SK-N-SH treated with all-trans-retinoic acid at 6 μM for 48 hours (cell line): Measurements from ENCODE around the gene FGF18.
"Not testable (repeated sequence)": the region's sequence is repeated elsewhere in the genome, so short reads cannot be mapped to it uniquely, and the experiment has no call there.

Experiments
- ATAC-seq: fragments of 200-7000 bp; cut with Tn5 transposase; 3 replicates; pipeline ENCODE4 v1.9.1; 2020; ENCODE audit warnings: mild to moderate bottlenecking, moderate library complexity
- BACH2 ChIP-seq: fragments of 250-450 bp; sonication (Bioruptor Pico); IDR thresholded peaks from 2 replicates; pipeline ENCODE4 v1.9.0; 2021; ENCODE audit warnings: mild to moderate bottlenecking, borderline replicate concordance
- CSDC2 ChIP-seq: fragments of 250-450 bp; sonication (Bioruptor Pico); IDR thresholded peaks from 2 replicates; pipeline ENCODE4 v1.5.0; 2020; ENCODE audit warnings: mild to moderate bottlenecking, moderate library complexity
- ESRRG ChIP-seq: fragments of 250-450 bp; sonication (Bioruptor Pico); IDR thresholded peaks from 2 replicates; pipeline ENCODE4 v1.6.1; 2021; ENCODE audit warnings: mild to moderate bottlenecking
- GLIS3 ChIP-seq: fragments of 250-450 bp; sonication (Bioruptor Pico); IDR thresholded peaks from 2 replicates; pipeline ENCODE4 v1.5.0; 2020; ENCODE audit warnings: mild to moderate bottlenecking, moderate library complexity
- ISL1 ChIP-seq: fragments of 250-450 bp; sonication (Bioruptor Pico); IDR thresholded peaks from 2 replicates; pipeline ENCODE4 v2.1.2; 2022; ENCODE audit warnings: mild to moderate bottlenecking, moderate library complexity
- OSR1 ChIP-seq: fragments of 250-450 bp; sonication (Bioruptor Pico); IDR thresholded peaks from 2 replicates; pipeline ENCODE4 v1.8.0; 2022; ENCODE audit warnings: moderate library complexity, mild to moderate bottlenecking, inconsistent platforms
- PPARA ChIP-seq: fragments of 250-450 bp; sonication (Bioruptor Pico); IDR thresholded peaks from 2 replicates; pipeline ENCODE4 v1.5.0; 2020; ENCODE audit warnings: mild to moderate bottlenecking, borderline replicate concordance
- RARB ChIP-seq: fragments of 250-450 bp; sonication (Bioruptor Pico); IDR thresholded peaks from 2 replicates; pipeline ENCODE4 v1.8.0; 2021; ENCODE audit warnings: mild to moderate bottlenecking, moderate library complexity
- SNAI2 ChIP-seq: fragments of 250-450 bp; sonication (Bioruptor Pico); IDR thresholded peaks from 2 replicates; pipeline ENCODE4 v1.5.0; 2020; ENCODE audit warnings: mild to moderate bottlenecking, moderate library complexity
- TCF4 ChIP-seq: fragments of 250-450 bp; sonication (Bioruptor Pico); IDR thresholded peaks from 2 replicates; pipeline ENCODE4 v1.8.0; 2021; ENCODE audit warnings: mild to moderate bottlenecking, moderate library complexity, borderline replicate concordance
- TOX ChIP-seq: fragments of 250-450 bp; sonication (Bioruptor Pico); IDR thresholded peaks from 2 replicates; pipeline ENCODE4 v1.8.0; 2021; ENCODE audit warnings: mild to moderate bottlenecking, moderate library complexity, borderline replicate concordance
- ZC3H10 ChIP-seq: fragments of 250-450 bp; sonication (Bioruptor Pico); IDR thresholded peaks from 2 replicates; pipeline ENCODE4 v1.5.1; 2021; ENCODE audit warnings: mild to moderate bottlenecking, moderate library complexity
- ZFP30 ChIP-seq: fragments of 450-650 bp; formaldehyde crosslinking; IDR thresholded peaks from 2 replicates; pipeline ENCODE4 v1.5.0; 2022; ENCODE audit warnings: mild to moderate bottlenecking, moderate library complexity
- ZNF565 ChIP-seq: fragments of 450-650 bp; formaldehyde crosslinking; conservative IDR thresholded peaks from 2 replicates; pipeline ENCODE4 v1.5.0; 2020; ENCODE audit warnings: low read depth, mild to moderate bottlenecking, moderate library complexity
- ZNF70 ChIP-seq: fragments of 450-650 bp; formaldehyde crosslinking; IDR thresholded peaks from 2 replicates; pipeline ENCODE4 v1.5.0; 2020; ENCODE audit warnings: mild to moderate bottlenecking, moderate library complexity
- ZNF8 ChIP-seq: fragments of 450-650 bp; formaldehyde crosslinking; IDR thresholded peaks from 2 replicates; pipeline ENCODE4 v1.5.0; 2020; ENCODE audit warnings: mild to moderate bottlenecking, moderate library complexity
- TF ChIP-seq, protein P1 (sequence below): fragments of 250-450 bp; sonication (Bioruptor Pico); IDR thresholded peaks from 2 replicates; pipeline ENCODE4 v1.8.0; 2021; ENCODE audit warnings: low read depth, mild to moderate bottlenecking, moderate library complexity, borderline replicate concordance
- TF ChIP-seq, protein P2 (sequence below): fragments of 250-450 bp; sonication (Bioruptor Pico); IDR thresholded peaks from 2 replicates; pipeline ENCODE4 v1.8.0; 2020; ENCODE audit warnings: mild to moderate bottlenecking, moderate library complexity, borderline replicate concordance
- TF ChIP-seq, protein P3 (sequence below): fragments of 250-450 bp; sonication (Bioruptor Pico); IDR thresholded peaks from 2 replicates; pipeline ENCODE4 v1.5.1; 2021; ENCODE audit warnings: mild to moderate bottlenecking, moderate library complexity
- TF ChIP-seq, protein P4 (sequence below): fragments of 250-450 bp; sonication (Bioruptor Pico); IDR thresholded peaks from 2 replicates; pipeline ENCODE4 v1.5.0; 2020; ENCODE audit warnings: mild to moderate bottlenecking, moderate library complexity
- TF ChIP-seq, protein P5 (sequence below): fragments of 250-450 bp; sonication (Bioruptor Pico); IDR thresholded peaks from 2 replicates; pipeline ENCODE4 v1.5.1; 2020; ENCODE audit warnings: low read depth, mild to moderate bottlenecking, moderate library complexity

FGF18 gene

DNA sequence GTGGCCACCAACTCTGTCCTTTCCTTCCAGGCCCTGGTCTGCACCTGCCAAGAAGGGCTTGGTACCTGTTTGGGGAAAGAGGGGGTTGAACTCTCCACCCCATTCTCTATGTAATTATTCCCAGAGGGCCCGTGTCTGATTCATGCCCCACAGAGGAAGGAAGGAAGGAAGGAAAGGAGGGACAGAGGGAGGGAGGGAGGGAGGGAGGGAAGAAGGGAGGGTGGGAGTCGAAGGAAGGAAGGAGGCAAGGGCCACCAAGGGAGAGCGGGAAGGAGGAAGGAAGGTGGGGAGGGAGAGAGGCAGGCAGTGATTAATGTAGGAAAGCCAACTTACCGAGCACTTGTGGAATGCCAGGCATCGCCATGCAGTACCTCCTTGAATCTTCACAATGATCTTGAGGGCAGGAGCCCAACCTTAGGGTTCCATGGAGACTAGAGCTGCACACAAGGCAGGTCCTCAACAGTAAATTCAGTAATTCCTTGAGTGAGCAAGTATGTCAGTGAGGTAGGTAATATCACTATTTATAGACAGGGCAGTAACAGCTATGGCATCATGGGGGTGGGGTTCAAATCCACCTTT, 75.8 kb downstream of the FGF18 start:
- no peak for TF ChIP-seq TCF4 (CRISPR knock-in tag)
- TF ChIP-seq ISL1 (CRISPR knock-in tag): no peak
- no peak for TF ChIP-seq PPARA (CRISPR knock-in tag)
- TF ChIP-seq ZC3H10 (CRISPR knock-in tag): no peak
- no peak for TF ChIP-seq TOX
- no peak for TF ChIP-seq CSDC2 (CRISPR knock-in tag)
- TF ChIP-seq, protein P1, sequence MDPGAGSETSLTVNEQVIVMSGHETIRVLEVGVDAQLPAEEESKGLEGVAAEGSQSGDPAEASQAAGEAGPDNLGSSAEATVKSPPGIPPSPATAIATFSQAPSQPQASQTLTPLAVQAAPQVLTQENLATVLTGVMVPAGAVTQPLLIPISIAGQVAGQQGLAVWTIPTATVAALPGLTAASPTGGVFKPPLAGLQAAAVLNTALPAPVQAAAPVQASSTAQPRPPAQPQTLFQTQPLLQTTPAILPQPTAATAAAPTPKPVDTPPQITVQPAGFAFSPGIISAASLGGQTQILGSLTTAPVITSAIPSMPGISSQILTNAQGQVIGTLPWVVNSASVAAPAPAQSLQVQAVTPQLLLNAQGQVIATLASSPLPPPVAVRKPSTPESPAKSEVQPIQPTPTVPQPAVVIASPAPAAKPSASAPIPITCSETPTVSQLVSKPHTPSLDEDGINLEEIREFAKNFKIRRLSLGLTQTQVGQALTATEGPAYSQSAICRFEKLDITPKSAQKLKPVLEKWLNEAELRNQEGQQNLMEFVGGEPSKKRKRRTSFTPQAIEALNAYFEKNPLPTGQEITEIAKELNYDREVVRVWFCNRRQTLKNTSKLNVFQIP (CRISPR knock-in tag): no peak
- TF ChIP-seq, protein P2, sequence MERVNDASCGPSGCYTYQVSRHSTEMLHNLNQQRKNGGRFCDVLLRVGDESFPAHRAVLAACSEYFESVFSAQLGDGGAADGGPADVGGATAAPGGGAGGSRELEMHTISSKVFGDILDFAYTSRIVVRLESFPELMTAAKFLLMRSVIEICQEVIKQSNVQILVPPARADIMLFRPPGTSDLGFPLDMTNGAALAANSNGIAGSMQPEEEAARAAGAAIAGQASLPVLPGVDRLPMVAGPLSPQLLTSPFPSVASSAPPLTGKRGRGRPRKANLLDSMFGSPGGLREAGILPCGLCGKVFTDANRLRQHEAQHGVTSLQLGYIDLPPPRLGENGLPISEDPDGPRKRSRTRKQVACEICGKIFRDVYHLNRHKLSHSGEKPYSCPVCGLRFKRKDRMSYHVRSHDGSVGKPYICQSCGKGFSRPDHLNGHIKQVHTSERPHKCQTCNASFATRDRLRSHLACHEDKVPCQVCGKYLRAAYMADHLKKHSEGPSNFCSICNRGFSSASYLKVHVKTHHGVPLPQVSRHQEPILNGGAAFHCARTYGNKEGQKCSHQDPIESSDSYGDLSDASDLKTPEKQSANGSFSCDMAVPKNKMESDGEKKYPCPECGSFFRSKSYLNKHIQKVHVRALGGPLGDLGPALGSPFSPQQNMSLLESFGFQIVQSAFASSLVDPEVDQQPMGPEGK (CRISPR knock-in tag): no peak
- no peak for TF ChIP-seq ZNF565
- no peak for TF ChIP-seq GLIS3 (CRISPR knock-in tag)
- no peak for TF ChIP-seq ZFP30 (CRISPR knock-in tag)
- TF ChIP-seq BACH2 (CRISPR knock-in tag): no peak
- TF ChIP-seq RARB (CRISPR knock-in tag): no peak
- TF ChIP-seq, protein P3, sequence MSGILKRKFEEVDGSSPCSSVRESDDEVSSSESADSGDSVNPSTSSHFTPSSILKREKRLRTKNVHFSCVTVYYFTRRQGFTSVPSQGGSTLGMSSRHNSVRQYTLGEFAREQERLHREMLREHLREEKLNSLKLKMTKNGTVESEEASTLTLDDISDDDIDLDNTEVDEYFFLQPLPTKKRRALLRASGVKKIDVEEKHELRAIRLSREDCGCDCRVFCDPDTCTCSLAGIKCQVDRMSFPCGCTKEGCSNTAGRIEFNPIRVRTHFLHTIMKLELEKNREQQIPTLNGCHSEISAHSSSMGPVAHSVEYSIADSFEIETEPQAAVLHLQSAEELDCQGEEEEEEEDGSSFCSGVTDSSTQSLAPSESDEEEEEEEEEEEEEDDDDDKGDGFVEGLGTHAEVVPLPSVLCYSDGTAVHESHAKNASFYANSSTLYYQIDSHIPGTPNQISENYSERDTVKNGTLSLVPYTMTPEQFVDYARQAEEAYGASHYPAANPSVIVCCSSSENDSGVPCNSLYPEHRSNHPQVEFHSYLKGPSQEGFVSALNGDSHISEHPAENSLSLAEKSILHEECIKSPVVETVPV (CRISPR knock-in tag): no peak
- no peak for TF ChIP-seq OSR1 (CRISPR knock-in tag)
- TF ChIP-seq ZNF8 (CRISPR knock-in tag): no peak
- TF ChIP-seq, protein P4, sequence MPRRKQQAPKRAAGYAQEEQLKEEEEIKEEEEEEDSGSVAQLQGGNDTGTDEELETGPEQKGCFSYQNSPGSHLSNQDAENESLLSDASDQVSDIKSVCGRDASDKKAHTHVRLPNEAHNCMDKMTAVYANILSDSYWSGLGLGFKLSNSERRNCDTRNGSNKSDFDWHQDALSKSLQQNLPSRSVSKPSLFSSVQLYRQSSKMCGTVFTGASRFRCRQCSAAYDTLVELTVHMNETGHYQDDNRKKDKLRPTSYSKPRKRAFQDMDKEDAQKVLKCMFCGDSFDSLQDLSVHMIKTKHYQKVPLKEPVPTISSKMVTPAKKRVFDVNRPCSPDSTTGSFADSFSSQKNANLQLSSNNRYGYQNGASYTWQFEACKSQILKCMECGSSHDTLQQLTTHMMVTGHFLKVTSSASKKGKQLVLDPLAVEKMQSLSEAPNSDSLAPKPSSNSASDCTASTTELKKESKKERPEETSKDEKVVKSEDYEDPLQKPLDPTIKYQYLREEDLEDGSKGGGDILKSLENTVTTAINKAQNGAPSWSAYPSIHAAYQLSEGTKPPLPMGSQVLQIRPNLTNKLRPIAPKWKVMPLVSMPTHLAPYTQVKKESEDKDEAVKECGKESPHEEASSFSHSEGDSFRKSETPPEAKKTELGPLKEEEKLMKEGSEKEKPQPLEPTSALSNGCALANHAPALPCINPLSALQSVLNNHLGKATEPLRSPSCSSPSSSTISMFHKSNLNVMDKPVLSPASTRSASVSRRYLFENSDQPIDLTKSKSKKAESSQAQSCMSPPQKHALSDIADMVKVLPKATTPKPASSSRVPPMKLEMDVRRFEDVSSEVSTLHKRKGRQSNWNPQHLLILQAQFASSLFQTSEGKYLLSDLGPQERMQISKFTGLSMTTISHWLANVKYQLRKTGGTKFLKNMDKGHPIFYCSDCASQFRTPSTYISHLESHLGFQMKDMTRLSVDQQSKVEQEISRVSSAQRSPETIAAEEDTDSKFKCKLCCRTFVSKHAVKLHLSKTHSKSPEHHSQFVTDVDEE (CRISPR knock-in tag): no peak
- TF ChIP-seq ZNF70 (CRISPR knock-in tag): no peak
- TF ChIP-seq, protein P5, sequence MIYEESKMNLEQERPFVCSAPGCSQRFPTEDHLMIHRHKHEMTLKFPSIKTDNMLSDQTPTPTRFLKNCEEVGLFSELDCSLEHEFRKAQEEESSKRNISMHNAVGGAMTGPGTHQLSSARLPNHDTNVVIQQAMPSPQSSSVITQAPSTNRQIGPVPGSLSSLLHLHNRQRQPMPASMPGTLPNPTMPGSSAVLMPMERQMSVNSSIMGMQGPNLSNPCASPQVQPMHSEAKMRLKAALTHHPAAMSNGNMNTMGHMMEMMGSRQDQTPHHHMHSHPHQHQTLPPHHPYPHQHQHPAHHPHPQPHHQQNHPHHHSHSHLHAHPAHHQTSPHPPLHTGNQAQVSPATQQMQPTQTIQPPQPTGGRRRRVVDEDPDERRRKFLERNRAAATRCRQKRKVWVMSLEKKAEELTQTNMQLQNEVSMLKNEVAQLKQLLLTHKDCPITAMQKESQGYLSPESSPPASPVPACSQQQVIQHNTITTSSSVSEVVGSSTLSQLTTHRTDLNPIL (CRISPR knock-in tag): no peak
- peak; percentile 70 for ATAC-seq

DNA sequence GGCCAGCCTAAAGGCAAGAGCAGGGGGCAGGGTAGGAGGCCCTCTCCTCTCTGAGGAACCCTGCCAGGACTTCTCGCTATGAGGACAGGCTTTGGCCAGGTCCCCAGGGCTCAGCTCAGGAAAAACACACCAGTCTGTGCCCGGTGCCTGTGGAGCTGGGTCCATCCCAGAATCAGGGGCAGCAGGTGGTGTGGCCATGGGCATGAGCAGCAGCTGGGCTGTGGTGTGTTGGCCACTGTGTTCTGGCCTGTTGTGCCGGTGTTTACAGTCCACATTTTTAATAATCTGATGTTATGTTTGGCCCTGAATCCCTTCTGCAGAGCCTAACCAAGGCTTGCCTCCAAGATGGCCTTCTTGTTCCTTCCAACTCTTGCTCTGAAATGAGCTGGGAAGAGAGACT, 77.0 kb downstream of the FGF18 start:
- TF ChIP-seq ZFP30 (CRISPR knock-in tag): no peak
- no peak for TF ChIP-seq SNAI2 (CRISPR knock-in tag)
- TF ChIP-seq ZNF565: no peak
- TF ChIP-seq, protein P3 (CRISPR knock-in tag): no peak
- TF ChIP-seq ESRRG: no peak
- TF ChIP-seq, protein P4 (CRISPR knock-in tag): no peak
- TF ChIP-seq RARB (CRISPR knock-in tag): no peak
- no peak for TF ChIP-seq PPARA (CRISPR knock-in tag)
- no peak for TF ChIP-seq ZNF8 (CRISPR knock-in tag)
- no peak for ATAC-seq

DNA sequence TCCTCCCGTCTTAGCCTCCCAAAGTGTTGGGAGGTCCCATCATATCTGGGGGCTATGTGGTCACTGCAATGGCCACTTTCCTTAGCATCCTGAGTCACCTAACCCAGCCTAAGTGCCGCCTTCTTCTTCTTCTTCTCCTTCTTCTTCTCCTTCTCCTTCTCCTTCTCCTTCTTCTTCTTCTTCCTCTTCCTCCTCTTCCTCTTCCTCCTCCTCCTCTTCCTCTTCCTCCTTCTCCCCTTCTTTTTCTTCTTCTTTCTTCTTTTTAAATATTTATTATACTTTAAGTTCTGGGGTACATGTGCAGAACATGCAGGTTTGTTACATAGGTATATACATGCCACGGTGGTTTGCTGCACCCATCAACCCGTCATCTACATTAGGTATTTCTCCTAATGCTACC, 78.0 kb downstream of the FGF18 start:
- not testable (repeated sequence) for ATAC-seq
